Measurements from ENCODE around the gene ASL. TPM values are rescaled to one million over a fixed set of nuclear protein-coding genes. Genes with fewer than 3 reads are reported as not detected.
"Not testable (repeated sequence)": the region's sequence is repeated elsewhere in the genome, so short reads cannot be mapped to it uniquely, and the experiment has no call there.

The ASL gene
- 5.9 TPM for polyA plus RNA-seq (2013, experiment 1 of 2)
- polyA plus RNA-seq (2013, experiment 2 of 2), result 5.8 TPM

DNA sequence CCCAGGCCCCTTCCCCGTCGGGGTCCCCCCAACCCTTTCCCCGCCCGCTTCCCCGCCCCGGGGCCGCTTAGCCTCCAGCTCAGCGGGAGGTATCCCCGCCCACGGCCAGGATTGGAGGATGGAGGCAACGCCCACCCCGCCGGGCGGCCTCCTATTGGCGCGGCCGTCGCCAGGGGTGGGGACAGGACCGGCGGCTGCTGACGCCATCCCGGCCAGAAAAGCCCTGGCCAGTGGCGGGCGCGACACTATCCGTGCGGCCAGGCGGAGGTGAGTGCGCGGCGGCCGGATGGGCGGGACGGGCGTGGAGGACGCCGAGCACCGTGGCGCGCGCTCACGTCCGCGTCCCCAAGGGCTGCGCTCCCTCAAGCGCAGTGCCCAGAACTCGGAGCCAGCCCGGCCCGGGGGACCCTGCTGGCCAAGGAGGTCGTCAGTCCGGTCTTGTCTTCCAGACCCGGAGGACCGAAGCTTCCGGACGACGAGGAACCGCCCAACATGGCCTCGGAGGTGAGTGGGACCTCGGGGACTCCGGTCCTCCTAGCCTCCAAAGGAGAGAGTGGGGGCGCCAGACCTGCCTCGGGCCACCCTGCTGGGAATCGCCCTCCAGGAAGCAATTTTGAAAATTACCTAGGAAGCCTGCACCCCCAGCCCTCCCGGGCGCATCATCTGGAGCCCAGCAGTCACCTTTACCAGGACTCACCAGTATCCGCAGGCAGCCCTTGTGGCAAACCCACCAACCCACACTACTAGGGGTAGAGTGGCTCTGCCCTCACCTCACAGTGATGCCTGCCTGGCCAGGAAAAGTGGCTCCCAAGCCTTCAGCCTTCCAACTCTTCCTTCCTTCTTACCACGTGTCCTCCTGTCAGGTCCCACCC, at the start of gene ASL:
TSS of gene ASL (plus strand) at position 230 of the 872 bp plus-strand sequence. CDS start at position 493, 263 bp downstream.
- Histone ChIP-seq H2BK15ac (ENCODE audit: low read length) (peak within 1 kb of the TSS; percentile 75), H3K36me3 (replicated peaks in 1 of 2; ENCODE audit: control insufficient read depth in 2 of 2, insufficient read depth in 2 of 2, low read length in 2 of 2) (peaks cover under 1 to 3% of the 10 kb centered on the region in 2 donors), H2BK120ac (ENCODE audit: low read depth, low read length) (no peak within 1 kb of the TSS), H3K9me3 (replicated peaks in 1 of 2; ENCODE audit: control insufficient read depth in 2 of 2, insufficient read depth in 1 of 2, low read depth in 1 of 2, low read length in 2 of 2) (no peaks in the 10 kb centered on the region), H2AFZ (ENCODE audit: low read length) (peak within 1 kb of the TSS; percentile 100), H2BK5ac (ENCODE audit: low read length) (peak within 1 kb of the TSS; percentile 39), H3K79me1 (ENCODE audit: low read depth, low read length) (peaks cover 3% of the 10 kb centered on the region), H4K91ac (ENCODE audit: low read depth, low read length, poor library complexity) (no peak within 1 kb of the TSS), H3K4me3 (ENCODE audit: low read length in 2 of 2) (peak within 1 kb of the TSS; percentile 92 to 99), H2BK12ac (ENCODE audit: low read length) (no peak within 1 kb of the TSS), H3K14ac (ENCODE audit: low read length) (no peak within 1 kb of the TSS), H4K8ac (ENCODE audit: low read depth, low read length) (no peak within 1 kb of the TSS), H3K4ac (ENCODE audit: low read length) (peak within 1 kb of the TSS; percentile 2), H3K23ac (ENCODE audit: low read depth, low read length, poor library complexity) (peak within 1 kb of the TSS; percentile 99), H3K27ac (replicated peaks; ENCODE audit: low read length) (no peak within 1 kb of the TSS), H3K27me3 (ENCODE audit: control insufficient read depth in 3 of 3, insufficient read depth in 3 of 3, low read depth in 1 of 3, low read length in 3 of 3) (peaks cover 0 to 3% (median 0%) of the 10 kb centered on the region in 3 experiments), H3K9ac (ENCODE audit: low read depth, low read length, poor library complexity) (peak within 1 kb of the TSS; percentile 97), H3K4me2 (ENCODE audit: insufficient read depth, low read length, poor library complexity, severe bottlenecking) (peak within 1 kb of the TSS; percentile 69), H3K18ac (ENCODE audit: low read length) (peak within 1 kb of the TSS; percentile 96), H2AK5ac (ENCODE audit: low read depth, low read length) (peak within 1 kb of the TSS; percentile 1), H3K4me1 (ENCODE audit: control insufficient read depth in 2 of 2, insufficient read depth in 1 of 2, low read depth in 1 of 2, low read length in 2 of 2) (peaks cover 6% of the 10 kb centered on the region in 2 donors)
- no CpG with 5 or more reads among the region's 67 CpGs for WGBS, 2 donors (ENCODE audit: extremely low coverage in 2 of 2, insufficient read length in 2 of 2, insufficient replicate concordance in 1 of 2)
- peak; percentile 96 for DNase-seq (ENCODE audit: low spot score)

DNA sequence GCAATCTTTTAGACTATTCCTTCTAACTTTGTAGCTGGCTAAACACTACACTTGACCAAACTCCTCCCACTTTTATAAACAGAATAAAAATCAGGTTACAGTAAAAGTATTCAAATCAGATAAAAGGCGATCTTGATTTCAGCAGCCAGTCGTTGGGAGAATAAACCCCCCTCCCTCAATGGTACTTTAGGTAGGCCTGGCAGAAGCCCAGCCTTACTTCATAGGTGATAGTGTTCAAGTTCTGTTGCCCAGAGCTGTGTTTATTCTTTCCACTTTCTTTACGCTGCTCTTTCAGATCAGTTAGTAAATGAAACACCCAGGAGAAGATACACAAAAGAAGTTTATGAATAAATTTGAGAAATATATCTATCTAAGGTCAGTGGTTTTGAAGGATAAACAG, 47.3 kb upstream of the ASL start:
- not testable (repeated sequence) for H3K9ac ChIP-seq (ENCODE audit: low read depth, low read length, poor library complexity); H2AK5ac ChIP-seq (ENCODE audit: low read depth, low read length); H3K4ac ChIP-seq (ENCODE audit: low read length); H3K4me1 ChIP-seq (ENCODE audit: control insufficient read depth in 2 of 2, insufficient read depth in 1 of 2, low read depth in 1 of 2, low read length in 2 of 2); H3K27me3 ChIP-seq (ENCODE audit: control insufficient read depth in 3 of 3, insufficient read depth in 3 of 3, low read depth in 1 of 3, low read length in 3 of 3); H3K14ac ChIP-seq (ENCODE audit: low read length); H2BK120ac ChIP-seq (ENCODE audit: low read depth, low read length); H3K79me1 ChIP-seq (ENCODE audit: low read depth, low read length); H3K4me2 ChIP-seq (ENCODE audit: insufficient read depth, low read length, poor library complexity, severe bottlenecking); H3K27ac ChIP-seq (replicated peaks; ENCODE audit: low read length); DNase-seq (ENCODE audit: low spot score); H3K23ac ChIP-seq (ENCODE audit: low read depth, low read length, poor library complexity); H2BK5ac ChIP-seq (ENCODE audit: low read length); H2BK12ac ChIP-seq (ENCODE audit: low read length); H3K9me3 ChIP-seq (replicated peaks in 1 of 2; ENCODE audit: control insufficient read depth in 2 of 2, insufficient read depth in 1 of 2, low read depth in 1 of 2, low read length in 2 of 2); H3K4me3 ChIP-seq (ENCODE audit: low read length in 2 of 2); H2BK15ac ChIP-seq (ENCODE audit: low read length); H3K36me3 ChIP-seq (replicated peaks in 1 of 2; ENCODE audit: control insufficient read depth in 2 of 2, insufficient read depth in 2 of 2, low read length in 2 of 2); H4K8ac ChIP-seq (ENCODE audit: low read depth, low read length); H2AFZ ChIP-seq (ENCODE audit: low read length); H4K91ac ChIP-seq (ENCODE audit: low read depth, low read length, poor library complexity); H3K18ac ChIP-seq (ENCODE audit: low read length)
- no CpG with 5 or more reads among the region's 3 CpGs for WGBS, 2 donors (ENCODE audit: extremely low coverage in 2 of 2, insufficient read length in 2 of 2, insufficient replicate concordance in 1 of 2)

DNA sequence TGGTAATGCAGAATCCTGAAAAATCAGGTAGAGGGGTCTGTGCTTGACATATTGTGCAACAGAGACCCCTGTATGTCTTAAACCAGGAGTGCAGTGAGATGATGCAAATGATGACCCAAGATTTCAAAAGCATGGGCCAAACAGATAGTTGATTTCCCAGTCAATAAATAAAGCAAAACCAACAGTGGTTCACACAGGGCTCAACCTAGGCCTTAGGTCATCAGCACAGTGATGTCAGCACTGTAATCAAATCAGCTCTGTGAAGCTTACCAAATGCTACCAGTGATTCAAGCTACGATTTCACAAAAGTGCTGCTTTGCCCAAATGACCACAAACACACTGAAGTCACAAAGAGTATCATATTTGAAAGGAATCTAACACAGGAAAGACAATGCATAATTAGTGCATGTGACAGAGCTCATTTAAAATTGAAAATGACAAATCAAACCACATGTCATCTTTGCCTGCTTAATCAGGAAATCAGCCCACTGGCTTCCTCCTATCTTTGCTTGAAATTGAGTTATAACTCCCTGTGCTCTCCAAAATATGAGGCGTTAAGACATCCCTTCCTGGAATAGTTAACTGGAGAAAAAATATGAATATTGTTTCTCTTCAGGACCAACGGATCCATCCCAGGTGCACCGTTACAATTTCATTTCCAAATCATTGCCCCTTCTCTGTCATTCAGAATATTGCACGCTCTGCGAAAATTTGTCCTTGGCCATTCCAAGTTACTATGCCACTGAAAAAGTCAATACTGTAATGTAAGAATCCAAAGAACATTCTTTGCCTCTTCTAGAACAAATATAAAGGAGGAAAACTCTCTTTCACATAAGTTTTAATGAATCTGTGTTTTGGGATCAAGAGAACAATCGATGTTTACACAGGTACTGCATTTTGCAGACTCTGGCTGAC, 41.9 kb upstream of the ASL start:
- H2AK5ac ChIP-seq (ENCODE audit: low read depth, low read length), result no peak overlapping the region
- H2BK12ac ChIP-seq (ENCODE audit: low read length), result no peak overlapping the region
- H2BK5ac ChIP-seq (ENCODE audit: low read length), result no peak overlapping the region
- H3K23ac ChIP-seq (ENCODE audit: low read depth, low read length, poor library complexity), result no peak overlapping the region
- H3K9ac ChIP-seq (ENCODE audit: low read depth, low read length, poor library complexity), result no peak overlapping the region
- no peak overlapping the region for H4K91ac ChIP-seq (ENCODE audit: low read depth, low read length, poor library complexity)
- H3K14ac ChIP-seq (ENCODE audit: low read length), result no peak overlapping the region
- H2AFZ ChIP-seq (ENCODE audit: low read length), result no peak overlapping the region
- H3K27ac ChIP-seq (replicated peaks; ENCODE audit: low read length), result no peak overlapping the region
- no peak overlapping the region for H3K4me2 ChIP-seq (ENCODE audit: insufficient read depth, low read length, poor library complexity, severe bottlenecking)
- no peaks in the 10 kb centered on the region for H3K4me1 ChIP-seq (ENCODE audit: control insufficient read depth in 2 of 2, insufficient read depth in 1 of 2, low read depth in 1 of 2, low read length in 2 of 2)
- H3K9me3 ChIP-seq (replicated peaks in 1 of 2; ENCODE audit: control insufficient read depth in 2 of 2, insufficient read depth in 1 of 2, low read depth in 1 of 2, low read length in 2 of 2), result no peaks in the 10 kb centered on the region
- H3K4ac ChIP-seq (ENCODE audit: low read length), result no peak overlapping the region
- H2BK120ac ChIP-seq (ENCODE audit: low read depth, low read length), result no peak overlapping the region
- no peak overlapping the region for H3K4me3 ChIP-seq (ENCODE audit: low read length in 2 of 2)
- WGBS, 2 donors (ENCODE audit: extremely low coverage in 2 of 2, insufficient read length in 2 of 2, insufficient replicate concordance in 1 of 2), result no CpG with 5 or more reads among the region's 7 CpGs
- H3K18ac ChIP-seq (ENCODE audit: low read length), result no peak overlapping the region
- H3K36me3 ChIP-seq (replicated peaks in 1 of 2; ENCODE audit: control insufficient read depth in 2 of 2, insufficient read depth in 2 of 2, low read length in 2 of 2), result no peaks in the 10 kb centered on the region
- H4K8ac ChIP-seq (ENCODE audit: low read depth, low read length), result no peak overlapping the region
- peaks cover 0 to 3% (median 0%) of the 10 kb centered on the region in 3 experiments for H3K27me3 ChIP-seq (ENCODE audit: control insufficient read depth in 3 of 3, insufficient read depth in 3 of 3, low read depth in 1 of 3, low read length in 3 of 3)
- H2BK15ac ChIP-seq (ENCODE audit: low read length), result no peak overlapping the region
- no peak for DNase-seq (ENCODE audit: low spot score)
- H3K79me1 ChIP-seq (ENCODE audit: low read depth, low read length), result no peaks in the 10 kb centered on the region
